H1 (cell line): ENCODE data around the gene PSORS1C1. TPM values are rescaled to one million over a fixed set of nuclear protein-coding genes. Genes with fewer than 3 reads are reported as not detected.

Experiments used
- CTCF ChIA-PET: fragments of 300-600 bp; sonication (Branson Sonifier 250); formaldehyde crosslinking; loops from one replicate; lab custom pipeline; 2021; ENCODE audit not compliant: partially characterized antibody; lab: Charles Lee
- POLR2A ChIA-PET: fragments of 300-600 bp; sonication (Branson Sonifier 250); formaldehyde crosslinking; loops from one replicate; lab custom pipeline; 2021; ENCODE audit warnings: inconsistent platforms; ENCODE audit not compliant: partially characterized antibody; lab: Charles Lee
- DNase-seq, 2 experiments: peaks; one replicate each; pipeline versions ENCODE4 v3.0.0 to v3.0.0-alpha.2; 2010 to 2022; ENCODE audit warnings: low spot score in 2 of 2, low read depth in 1 of 2, mixed read lengths in 1 of 2
- FAIRE-seq: peaks from 2 replicates; lab custom pipeline; 2011; peaks lifted over from hg19 to GRCh38; lab: Jason Lieb, UNC
- H2AFZ ChIP-seq: 2 replicates; pipeline ENCODE4 v1.8.1; 2012; ENCODE audit warnings: low read length, inconsistent platforms
- H2AK5ac ChIP-seq: 2 replicates; pipeline ENCODE4 v1.6.1; 2013; ENCODE audit warnings: low read depth, low read length
- H2BK120ac ChIP-seq: replicated peaks from 2 replicates; pipeline ENCODE3; 2013; ENCODE audit warnings: low read depth, low read length, inconsistent platforms
- H2BK12ac ChIP-seq: 2 replicates; pipeline ENCODE4 v1.6.1; 2013; ENCODE audit warnings: low read depth, low read length
- H2BK15ac ChIP-seq: 2 replicates; pipeline ENCODE4 v1.6.1; 2013; ENCODE audit warnings: low read length
- H2BK20ac ChIP-seq: 2 replicates; pipeline ENCODE4 v1.6.1; 2013; ENCODE audit warnings: low read length
- H2BK5ac ChIP-seq: 2 replicates; pipeline ENCODE4 v1.6.1; 2013; ENCODE audit warnings: low read depth, low read length
- H3K14ac ChIP-seq: 2 replicates; pipeline ENCODE4 v1.6.1; 2013; ENCODE audit warnings: inconsistent platforms; ENCODE audit not compliant: insufficient read length
- H3K18ac ChIP-seq: 2 replicates; pipeline ENCODE4 v1.6.1; 2013; ENCODE audit warnings: low read length; ENCODE audit errors: extremely low read depth
- H3K23ac ChIP-seq: 2 replicates; pipeline ENCODE4 v1.6.1; 2013; ENCODE audit warnings: inconsistent platforms; ENCODE audit not compliant: insufficient read length
- H3K23me2 ChIP-seq: 2 replicates; pipeline ENCODE4 v1.6.1; 2013; ENCODE audit warnings: low read depth, low read length
- H3K27ac ChIP-seq: 2 replicates; pipeline ENCODE4 v1.6.1; 2011; ENCODE audit warnings: low read depth, low read length, inconsistent platforms
- H3K27me3 ChIP-seq, 4 experiments: replicated peaks in 1 of 4; 1 replicate in 1 of 4; 2 replicates in 3 of 4; pipeline versions ENCODE4 v1.6.1 to v1.8.1; 2011 to 2013; ENCODE audit warnings: low read length in 3 of 4, mild to moderate bottlenecking in 3 of 4, inconsistent platforms in 2 of 4, mixed read lengths in 2 of 4, moderate library complexity in 1 of 4; ENCODE audit not compliant: control insufficient read depth in 3 of 4, insufficient read depth in 3 of 4; ENCODE audit errors: extremely low read depth in 1 of 4
- H3K36me3 ChIP-seq, 4 experiments: 2 replicates each; pipeline versions ENCODE4 v1.6.1 to v1.8.1; 2011 to 2013; ENCODE audit warnings: mild to moderate bottlenecking in 4 of 4, low read length in 3 of 4, moderate library complexity in 2 of 4, control low read depth in 1 of 4, inconsistent platforms in 1 of 4; ENCODE audit not compliant: insufficient read depth in 4 of 4, control insufficient read depth in 2 of 4
- H3K4ac ChIP-seq: replicated peaks from 2 replicates; pipeline ENCODE3; 2013; ENCODE audit warnings: low read length, low read depth, mixed read lengths, inconsistent platforms; ENCODE audit not compliant: insufficient read length
- H3K4me1 ChIP-seq, 4 experiments: replicated peaks in 1 of 4; 1 replicate in 1 of 4; 2 replicates in 3 of 4; pipeline versions ENCODE4 v1.6.1 to v1.8.1; 2011 to 2013; ENCODE audit warnings: low read length in 3 of 4, inconsistent platforms in 2 of 4, mixed read lengths in 1 of 4; ENCODE audit not compliant: insufficient read depth in 4 of 4, control insufficient read depth in 3 of 4
- H3K4me2 ChIP-seq, 2 experiments: 2 replicates each; pipeline versions ENCODE4 v1.6.1 to v1.8.1; 2011 to 2013; ENCODE audit warnings: low read depth in 2 of 2, low read length in 2 of 2, control low read depth in 1 of 2, inconsistent platforms in 1 of 2, mild to moderate bottlenecking in 1 of 2; ENCODE audit not compliant: insufficient read depth in 1 of 2
- H3K4me3 ChIP-seq, 4 experiments: fragments of 200-600, 300-600 bp in 1 of 4; sonication (generic), shearing (Covaris generic), sonication (Bioruptor Twin) in 1 of 4; 2 replicates each; pipeline versions ENCODE4 v1.5.1 to v1.8.1; 2011 to 2016; ENCODE audit warnings: low read length in 4 of 4, low read depth in 3 of 4, control low read depth in 2 of 4, inconsistent platforms in 2 of 4, mild to moderate bottlenecking in 2 of 4, mixed read lengths in 1 of 4, moderate library complexity in 1 of 4; ENCODE audit not compliant: insufficient read depth in 2 of 4; ENCODE audit errors: extremely low read depth in 1 of 4
- H3K56ac ChIP-seq: replicated peaks from 2 replicates; pipeline ENCODE3; 2013; ENCODE audit warnings: low read depth, mild to moderate bottlenecking, mixed read lengths, low read length, inconsistent platforms; ENCODE audit not compliant: insufficient read length
- H3K79me1 ChIP-seq: 2 replicates; pipeline ENCODE4 v1.6.1; 2013; ENCODE audit warnings: low read depth, low read length, control low read depth
- H3K79me2 ChIP-seq, 2 experiments: 2 replicates each; pipeline versions ENCODE4 v1.6.1 to v1.8.1; 2012 to 2013; ENCODE audit warnings: low read length in 2 of 2, mild to moderate bottlenecking in 2 of 2, inconsistent platforms in 1 of 2; ENCODE audit not compliant: insufficient read depth in 2 of 2, control insufficient read depth in 1 of 2
- H3K9ac ChIP-seq, 4 experiments: replicated peaks in 1 of 4; 1 replicate in 1 of 4; 2 replicates in 3 of 4; pipeline versions ENCODE4 v1.6.1 to v1.8.1; 2011 to 2013; ENCODE audit warnings: low read depth in 3 of 4, low read length in 3 of 4, control low read depth in 2 of 4, mild to moderate bottlenecking in 2 of 4, moderate library complexity in 2 of 4, inconsistent platforms in 1 of 4; ENCODE audit errors: extremely low read depth in 1 of 4
- H3K9me3 ChIP-seq, 2 experiments: 2 replicates each; pipeline versions ENCODE4 v1.6.1 to v1.8.1; 2012 to 2013; ENCODE audit warnings: mild to moderate bottlenecking in 2 of 2, moderate library complexity in 2 of 2, control low read depth in 1 of 2, inconsistent platforms in 1 of 2, low read depth in 1 of 2, low read length in 1 of 2, mixed read lengths in 1 of 2; ENCODE audit not compliant: insufficient read depth in 2 of 2
- H4K20me1 ChIP-seq, 2 experiments: replicated peaks in 1 of 2; 2 replicates each; pipeline versions ENCODE3 to v1.8.1; 2011 to 2013; ENCODE audit warnings: inconsistent platforms in 2 of 2, low read length in 2 of 2, mild to moderate bottlenecking in 1 of 2; ENCODE audit not compliant: insufficient read depth in 2 of 2, control insufficient read depth in 1 of 2
- H4K5ac ChIP-seq: 2 replicates; pipeline ENCODE4 v1.6.1; 2013; ENCODE audit warnings: low read length, low read depth, mixed read lengths, inconsistent platforms; ENCODE audit not compliant: insufficient read length
- H4K8ac ChIP-seq: 2 replicates; pipeline ENCODE4 v1.8.0; 2013; ENCODE audit warnings: mild to moderate bottlenecking, moderate library complexity, low read length, inconsistent platforms; ENCODE audit not compliant: insufficient read depth; ENCODE audit errors: extremely low read depth
- H4K91ac ChIP-seq: replicated peaks from 2 replicates; pipeline ENCODE3; 2013; ENCODE audit warnings: low read length, mixed read lengths, inconsistent platforms; ENCODE audit not compliant: insufficient read length
- CEBPB ChIP-seq: IDR thresholded peaks from 2 replicates; pipeline ENCODE4 v1.6.1; 2012; ENCODE audit warnings: low read depth, low read length
- CTBP2 ChIP-seq: IDR thresholded peaks from 2 replicates; pipeline ENCODE4 v1.7.0; 2011; ENCODE audit warnings: borderline replicate concordance, mild to moderate bottlenecking, moderate library complexity, mixed read lengths, low read length; ENCODE audit not compliant: insufficient read depth, insufficient read length
- EGR1 ChIP-seq: IDR thresholded peaks from 2 replicates; pipeline ENCODE4 v1.6.1; 2011; ENCODE audit warnings: low read depth, low read length, borderline replicate concordance
- POLR2A ChIP-seq, 2 experiments: IDR thresholded peaks; 1 replicate in 1 of 2; 2 replicates in 1 of 2; pipeline ENCODE4 v1.6.1; 2011; ENCODE audit warnings: low read depth in 2 of 2, low read length in 2 of 2, mild to moderate bottlenecking in 2 of 2; ENCODE audit errors: control extremely low read depth in 1 of 2
- RBBP5 ChIP-seq: IDR thresholded peaks from 2 replicates; pipeline ENCODE4 v1.7.1; 2012; ENCODE audit warnings: low read depth, mild to moderate bottlenecking, inconsistent platforms, low read length, moderate library complexity, borderline replicate concordance
- RNF2 ChIP-seq: fragments of 200-900, 300-1000 bp; sonication (generic); IDR thresholded peaks from 2 replicates; pipeline ENCODE4 v1.7.1; 2016; ENCODE audit warnings: borderline replicate concordance, low read depth, mild to moderate bottlenecking, antibody characterized with exemption, low read length; ENCODE audit not compliant: poor library complexity, severe bottlenecking; ENCODE audit errors: missing control alignments
- SAP30 ChIP-seq: fragments of 300-600 bp; sonication (generic); IDR thresholded peaks from 2 replicates; pipeline ENCODE4 v1.7.1; 2012; ENCODE audit warnings: low read length, moderate library complexity, mild to moderate bottlenecking, inconsistent platforms; ENCODE audit not compliant: insufficient read depth, insufficient replicate concordance
- SIX5 ChIP-seq: IDR thresholded peaks from 2 replicates; pipeline ENCODE4 v1.6.1; 2011; ENCODE audit warnings: mild to moderate bottlenecking, low read depth, low read length
- SP1 ChIP-seq: IDR thresholded peaks from 2 replicates; pipeline ENCODE4 v1.6.1; 2011; ENCODE audit warnings: low read depth, low read length
- SP4 ChIP-seq: IDR thresholded peaks from 2 replicates; pipeline ENCODE4 v1.6.1; 2012; ENCODE audit warnings: low read length, inconsistent platforms
- SRF ChIP-seq: IDR thresholded peaks from 2 replicates; pipeline ENCODE4 v1.6.1; 2011; ENCODE audit warnings: mild to moderate bottlenecking, low read depth, low read length, moderate library complexity
- YY1 ChIP-seq: IDR thresholded peaks from 2 replicates; pipeline ENCODE4 v1.6.1; 2011; ENCODE audit warnings: low read depth, mild to moderate bottlenecking, low read length
- WGBS, 2 experiments: shearing (Covaris generic) in 1 of 2; methylation state at CpG; one replicate each; pipeline versions ENCODE4 v1.1.6 to v1.1.7; 2013 to 2015; ENCODE audit warnings: low lambda C conversion rate in 2 of 2, mixed read lengths in 2 of 2, inconsistent platforms in 1 of 2, low coverage in 1 of 2, missing lambda C conversion rate in 1 of 2; ENCODE audit not compliant: insufficient replicate concordance in 2 of 2, insufficient coverage in 1 of 2, insufficient read length in 1 of 2; ENCODE audit errors: extremely low coverage in 1 of 2, missing lambda C conversion rate in 1 of 2; 5-methylcytosine and 5-hydroxymethylcytosine counted together
- polyA plus RNA-seq, 7 experiments: library from polyadenylated mRNA; depleted of rRNA in 3 of 7; stranded (reverse) in 5 of 7; unstranded in 2 of 7; fragments of >200 nt in 5 of 7; fragments of 200-250 nt in 2 of 7; gene quantifications; 1 replicate in 5 of 7; 2 replicates in 1 of 7; 4 replicates in 1 of 7; pipeline versions ENCODE4 v1.2.1 to v1.2.3, GENCODE V29; 2011 to 2013; ENCODE audit warnings: missing spikeins in 2 of 7, mixed read lengths in 2 of 7
- total RNA-seq: library from RNA; stranded (reverse); fragmentation: NEBNext Ultra II Directional; extraction: Animal tissue kit (Norgen Biotek cat#: 25700); gene quantifications from 2 replicates; pipeline ENCODE4 v1.2.1, GENCODE V29; 2021

Gene PSORS1C1
- total and polyA plus RNA-seq, 2 of the 8 experiments (the other 6 are each of a cell fraction or from before 2014, with no cell fraction given) = 0.12 to 0.52 TPM

DNA sequence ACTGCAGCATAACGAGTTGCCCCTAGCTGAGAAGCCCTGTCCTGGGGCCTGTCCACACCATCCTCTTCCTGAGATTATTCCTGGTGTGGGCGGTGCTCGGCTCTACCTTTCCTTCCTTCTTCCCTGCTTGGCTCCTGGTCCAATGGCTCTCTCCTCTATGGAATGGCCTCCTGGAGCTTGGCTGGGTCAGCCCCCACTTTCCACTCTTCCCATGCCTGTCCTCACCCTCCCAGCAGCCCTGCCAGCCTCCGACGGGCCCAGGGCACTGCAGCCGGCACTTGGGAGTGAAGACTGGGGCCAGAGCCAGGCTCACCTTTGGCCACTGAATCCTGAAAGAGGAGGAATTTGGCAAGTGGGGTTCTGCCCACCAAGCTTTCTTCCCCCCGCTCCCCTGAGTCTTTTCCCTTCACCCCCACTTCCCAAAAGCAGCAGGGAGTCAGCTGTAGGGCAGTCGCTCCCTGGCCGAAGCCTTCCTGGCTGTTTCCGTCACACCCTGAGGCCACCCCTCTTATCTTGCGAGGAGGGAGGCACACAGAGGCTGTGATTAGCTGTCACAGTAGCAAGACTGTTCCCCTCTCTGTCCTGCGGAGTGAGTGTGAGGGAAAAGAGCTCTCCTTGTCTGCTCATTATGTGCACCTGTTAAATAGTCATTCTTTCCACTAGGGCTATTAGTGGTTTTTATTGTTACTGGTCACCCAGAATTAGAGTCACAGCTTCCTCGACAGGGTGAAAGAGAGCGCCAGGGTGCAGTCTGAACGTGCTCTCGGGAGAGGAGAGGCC lies 12.0 kb downstream of the PSORS1C1 start:
- no peaks in the 10 kb centered on the region; a peak in 1 of 7 replicates for H3K27me3 ChIP-seq
- H3K56ac ChIP-seq = no peak overlapping the region
- ChIA-PET CTCF (interaction anchor here (0.6 to 13.5 kb wide), 23 partner anchors 12 to 431 kb away, joined by 3 to 187 read pairs (median 4); partner anchors contain the start of genes C6orf15, PSORS1C1, PSORS1C2 and SFTA2), POLR2A (interaction anchor here (68.5 kb wide), 1 partner anchor 42 kb away, joined by 2251 read pairs; the partner anchor contains the start of genes CCHCR1, POU5F1, PSORS1C2 and TCF19)
- H4K20me1 ChIP-seq = no peaks in the 10 kb centered on the region
- H3K23me2 ChIP-seq = no peaks in the 10 kb centered on the region
- H3K4me2 ChIP-seq = no peak overlapping the region
- no peaks in the 10 kb centered on the region for H3K79me2 ChIP-seq
- H3K18ac ChIP-seq = no peak overlapping the region
- FAIRE-seq (no peak), DNase-seq (no peak)
- peaks cover 0 to 3% (median 1%) of the 10 kb centered on the region in 4 experiments; a peak in 3 of 7 replicates for H3K4me1 ChIP-seq
- H2AFZ ChIP-seq = peak overlapping the region; percentile 17; the same call in 1 of the 2 replicates
- no peak overlapping the region for H2BK20ac ChIP-seq
- H2AK5ac ChIP-seq = no peak overlapping the region; the same call in 1 of the 2 replicates
- H2BK5ac ChIP-seq = no peak overlapping the region
- no peak overlapping the region for H2BK120ac ChIP-seq
- H2BK12ac ChIP-seq = peak overlapping the region; percentile 87; the same call in 1 of the 2 replicates
- no peak overlapping the region for H3K14ac ChIP-seq
- H3K9me3 ChIP-seq = no peaks in the 10 kb centered on the region
- no peak overlapping the region for H4K91ac ChIP-seq
- H4K5ac ChIP-seq = no peak overlapping the region
- H3K27ac ChIP-seq = no peak overlapping the region
- no peak overlapping the region; the same call in 1 of the 2 replicates for H2BK15ac ChIP-seq
- no peak overlapping the region for H3K9ac ChIP-seq
- H3K4me3 ChIP-seq = no peak overlapping the region
- 85% methylated on average over 16 of the region's 16 CpGs; no CpG with 5 or more reads in 1 of the 2 experiments for WGBS, 2 experiments
- H3K36me3 ChIP-seq = no peaks in the 10 kb centered on the region
- no peak overlapping the region for H3K4ac ChIP-seq
- H4K8ac ChIP-seq = no peak overlapping the region
- no peak overlapping the region for H3K23ac ChIP-seq
- no peaks in the 10 kb centered on the region for H3K79me1 ChIP-seq
- TF ChIP-seq CTBP2 (no peak), SRF (no peak), POLR2A (IDR thresholded peaks at IDR 0.05; ENCODE audit: control extremely low read depth in 1 of 2, low read depth in 2 of 2, low read length in 2 of 2) (no peak), SIX5 (no peak), SP1 (no peak), YY1 (no peak), RBBP5 (no peak), SP4 (no peak), CEBPB (no peak), RNF2 (no peak), EGR1 (no peak), SAP30 (no peak)
